SU-DHL-6 (cell line): ENCODE data around the gene GIMAP4.

Experiments used
- CTCF ChIP-seq: fragments of 200-600 bp; sonication (generic); IDR thresholded peaks from one replicate; pipeline ENCODE4 v1.5.1; 2017; ENCODE audit warnings: antibody characterized with exemption, mild to moderate bottlenecking, low read length, moderate library complexity; ENCODE audit not compliant: insufficient read depth, poor library complexity, severe bottlenecking
- EZH2phosphoT487 ChIP-seq: fragments of 200-600 bp; sonication (generic), shearing (Covaris generic); conservative IDR thresholded peaks from 2 replicates; pipeline ENCODE4 v1.6.1; 2018; ENCODE audit warnings: mild to moderate bottlenecking, antibody characterized with exemption, low read length, moderate library complexity, mixed read lengths

GRCh38 chr7:150568714-150569113, 1.5 kb downstream of the GIMAP4 start:
- TF ChIP-seq CTCF = no peak
- TF ChIP-seq EZH2phosphoT487 = no peak
